ENCODE results near the gene ACAN.

Gene ACAN

DNA sequence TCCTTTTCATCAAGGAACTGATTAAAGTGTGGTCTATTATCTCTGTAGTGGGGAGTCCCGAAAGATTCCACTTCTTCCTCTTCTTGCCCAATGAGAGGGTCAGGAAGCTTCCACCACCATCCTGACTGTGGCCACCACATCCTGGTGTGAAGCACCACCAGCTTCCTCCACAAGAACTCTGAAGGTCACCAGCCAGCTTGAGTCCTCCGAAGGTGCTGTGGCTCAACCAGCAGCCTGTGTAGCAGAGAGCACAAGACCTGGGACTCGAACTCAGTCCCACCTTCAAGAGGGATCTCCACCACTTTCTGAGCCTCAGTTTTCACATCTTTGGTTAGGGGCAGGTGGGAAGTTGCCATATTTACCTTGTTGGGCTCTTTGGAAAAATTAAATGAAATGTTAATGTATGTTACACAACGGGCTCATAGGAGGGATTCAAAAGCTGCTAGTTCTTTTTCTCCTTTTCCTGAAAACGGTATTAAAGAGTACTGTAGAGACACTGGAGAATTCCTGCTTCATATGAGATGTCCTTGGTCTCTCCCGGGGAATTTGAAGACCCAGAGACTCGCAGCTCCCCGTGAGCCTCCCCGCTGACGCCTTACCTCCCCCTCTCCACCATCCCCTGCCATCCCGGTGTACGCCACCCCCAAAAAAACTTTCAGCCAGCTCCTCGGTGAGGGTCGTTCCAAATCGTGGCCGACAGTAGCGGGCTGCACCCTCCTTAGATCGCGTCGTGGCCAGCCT, 816 bp upstream of the ACAN start:
- DNase-seq (ENCODE audit: low read depth): no peak

GRCh38 chr15:88802991-88803240, 320 bp upstream of the ACAN start:
- DNase-seq (ENCODE audit: low read depth): no peak

- no peak for DNase-seq (ENCODE audit: low read depth)
Observed at GRCh38 chr15:88803920-88804247, 648 bp downstream of the ACAN start.

GRCh38 chr15:88804257-88804656, 1.0 kb downstream of the ACAN start:
- DNase-seq (ENCODE audit: low read depth): no peak

- DNase-seq (ENCODE audit: low read depth): no peak
Observed at GRCh38 chr15:88805031-88805780, 2.0 kb downstream of the ACAN start.

GRCh38 chr15:88810446-88810845, 7.2 kb downstream of the ACAN start:
- no peak for DNase-seq (ENCODE audit: low read depth)

GRCh38 chr15:88812133-88812532, 8.9 kb downstream of the ACAN start:
- DNase-seq (ENCODE audit: low read depth): no peak

- no peak for DNase-seq (ENCODE audit: low read depth)
Observed at GRCh38 chr15:88813960-88814359, 10.7 kb downstream of the ACAN start.

GRCh38 chr15:88814393-88814792, 11.2 kb downstream of the ACAN start:
- no peak for DNase-seq (ENCODE audit: low read depth)

DNA sequence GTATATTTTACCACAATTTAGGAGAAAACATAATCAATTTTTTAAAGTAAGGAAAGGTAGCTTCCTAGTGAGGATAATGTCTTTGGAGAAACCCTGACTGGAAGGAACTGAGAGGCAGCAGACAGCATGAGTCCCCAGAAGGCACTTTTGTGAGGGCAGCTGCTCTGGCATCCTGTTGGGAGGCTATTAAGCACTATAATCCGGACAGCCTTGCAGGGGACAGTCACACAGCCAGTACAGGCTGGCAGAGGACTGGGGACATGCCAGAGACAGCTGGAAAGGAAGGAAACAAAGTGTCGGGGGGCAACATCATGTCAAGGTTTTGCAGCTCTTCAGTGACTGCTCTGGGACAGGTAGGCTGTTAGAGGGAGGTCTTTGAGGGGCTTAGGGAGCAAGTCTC, 15.7 kb downstream of the ACAN start:
- DNase-seq (ENCODE audit: low read depth): no peak

DNA sequence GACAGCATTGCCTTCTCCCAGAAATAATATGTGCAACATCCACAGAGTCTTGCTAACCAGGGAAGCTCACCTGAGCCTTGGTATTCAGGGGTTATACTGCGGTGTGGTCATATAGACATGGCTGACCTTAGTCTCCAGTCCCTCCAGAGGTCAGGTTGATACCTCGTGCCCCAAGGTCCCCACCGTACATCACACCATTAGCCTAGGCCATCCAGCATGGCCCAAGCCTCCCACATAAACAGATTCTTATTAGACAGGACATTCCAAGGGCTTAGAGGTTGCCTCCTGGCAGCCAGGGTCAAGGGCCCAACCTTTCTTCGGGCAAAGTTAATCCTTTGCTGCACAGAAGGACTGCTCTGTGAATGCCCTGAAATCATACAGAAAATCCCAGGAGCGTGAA, 18.8 kb downstream of the ACAN start:
- no peak for DNase-seq (ENCODE audit: low read depth)

DNA sequence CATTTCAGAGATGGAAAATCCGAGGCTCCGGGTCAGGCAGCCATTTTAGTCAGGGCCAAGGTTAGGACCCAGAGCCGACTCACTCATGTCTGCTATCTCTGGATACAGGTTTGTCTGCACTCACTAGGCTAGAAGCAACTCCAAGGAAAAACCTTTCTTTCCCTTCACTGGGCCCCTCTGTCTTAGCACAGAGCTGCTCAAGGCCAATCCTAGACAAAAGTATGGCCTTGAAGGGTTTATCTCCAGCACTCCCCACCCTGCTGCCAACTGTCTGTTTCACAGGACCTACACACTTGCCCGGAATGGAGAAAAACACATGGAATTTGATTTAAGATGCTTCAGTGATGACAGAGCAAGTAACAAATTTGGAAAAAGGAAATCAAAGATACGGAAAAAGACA, 25.6 kb downstream of the ACAN start:
- DNase-seq (ENCODE audit: low read depth): no peak

GRCh38 chr15:88830016-88830415, 26.8 kb downstream of the ACAN start:
- DNase-seq (ENCODE audit: low read depth): no peak

- no peak for DNase-seq (ENCODE audit: low read depth)
Observed at GRCh38 chr15:88832820-88833730, 29.8 kb downstream of the ACAN start.

GRCh38 chr15:88833731-88834100, 30.5 kb downstream of the ACAN start:
- DNase-seq (ENCODE audit: low read depth): no peak

DNA sequence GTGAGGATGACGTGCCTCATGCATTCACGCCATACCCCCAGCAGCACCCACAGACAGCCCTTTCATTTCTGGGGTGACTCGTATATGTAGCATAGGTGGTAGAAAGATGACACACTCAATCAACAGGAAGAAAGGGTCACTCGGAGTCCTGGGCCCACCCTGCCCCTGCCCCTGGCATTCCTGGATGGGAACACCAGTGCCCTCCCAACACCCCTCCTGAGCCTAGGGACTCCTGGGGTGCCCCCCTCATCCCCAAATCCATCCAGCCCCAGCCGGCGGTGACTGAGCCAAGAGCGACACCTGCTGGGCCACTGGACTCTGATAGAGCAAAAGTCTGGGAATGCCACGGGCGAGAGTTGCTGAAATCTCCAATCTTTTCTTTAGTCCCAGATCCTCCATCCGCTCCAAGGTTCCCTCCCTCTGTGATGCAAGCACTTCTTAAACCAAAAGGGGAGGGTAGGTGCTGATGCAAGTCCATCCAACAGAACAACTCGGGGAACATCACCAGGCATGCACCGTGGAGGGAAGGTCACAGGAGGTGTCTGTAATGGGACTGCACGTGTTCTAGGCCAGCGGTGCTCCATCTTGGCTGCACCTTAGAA, 31.1 kb downstream of the ACAN start:
- no peak for DNase-seq (ENCODE audit: low read depth)

DNA sequence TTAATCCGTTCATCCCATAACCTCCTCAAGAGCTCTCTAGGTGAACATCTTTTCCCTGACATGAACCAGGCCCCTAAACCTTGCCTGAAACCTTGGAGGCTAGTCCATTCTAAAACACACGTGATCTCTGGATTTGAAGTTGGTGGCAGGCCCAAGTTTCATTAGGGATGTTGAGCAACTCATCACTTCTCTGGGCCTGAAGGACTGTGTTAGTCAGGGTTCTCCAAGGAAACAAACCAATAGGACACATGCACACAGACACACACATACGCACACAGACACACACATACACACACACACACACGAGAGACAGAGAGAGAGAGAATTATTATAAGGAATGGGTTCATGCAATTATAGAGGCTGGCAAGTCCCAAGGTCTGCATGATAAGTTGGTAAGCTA, 31.9 kb downstream of the ACAN start:
- no peak for DNase-seq (ENCODE audit: low read depth)

DNA sequence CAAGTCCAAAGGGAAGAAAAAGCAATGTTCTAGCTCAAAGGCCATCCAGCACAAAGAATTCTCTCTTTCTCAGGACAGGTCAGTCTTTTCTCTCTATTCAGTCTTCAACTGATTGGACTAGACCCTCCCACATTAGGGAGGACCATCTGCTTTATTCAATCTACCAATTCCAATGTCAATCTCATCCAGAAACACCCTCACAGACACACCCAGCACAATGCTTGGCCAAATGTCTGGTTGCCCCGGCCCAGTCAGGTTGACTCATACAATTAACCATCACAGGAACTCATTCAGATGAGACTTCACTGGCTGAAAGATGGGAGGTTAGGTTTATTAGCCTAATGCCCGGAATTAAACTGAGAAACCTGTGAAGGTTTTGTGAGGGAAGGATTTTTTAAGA, 32.4 kb downstream of the ACAN start:
- DNase-seq (ENCODE audit: low read depth): no peak

DNA sequence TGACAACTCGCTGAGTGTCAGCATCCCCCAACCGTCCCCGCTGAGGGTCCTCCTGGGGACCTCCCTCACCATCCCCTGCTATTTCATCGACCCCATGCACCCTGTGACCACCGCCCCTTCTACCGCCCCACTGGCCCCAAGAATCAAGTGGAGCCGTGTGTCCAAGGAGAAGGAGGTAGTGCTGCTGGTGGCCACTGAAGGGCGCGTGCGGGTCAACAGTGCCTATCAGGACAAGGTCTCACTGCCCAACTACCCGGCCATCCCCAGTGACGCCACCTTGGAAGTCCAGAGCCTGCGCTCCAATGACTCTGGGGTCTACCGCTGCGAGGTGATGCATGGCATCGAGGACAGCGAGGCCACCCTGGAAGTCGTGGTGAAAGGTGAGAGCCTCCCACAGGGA, 35.4 kb downstream of the ACAN start:
- no peak for DNase-seq (ENCODE audit: low read depth)

DNA sequence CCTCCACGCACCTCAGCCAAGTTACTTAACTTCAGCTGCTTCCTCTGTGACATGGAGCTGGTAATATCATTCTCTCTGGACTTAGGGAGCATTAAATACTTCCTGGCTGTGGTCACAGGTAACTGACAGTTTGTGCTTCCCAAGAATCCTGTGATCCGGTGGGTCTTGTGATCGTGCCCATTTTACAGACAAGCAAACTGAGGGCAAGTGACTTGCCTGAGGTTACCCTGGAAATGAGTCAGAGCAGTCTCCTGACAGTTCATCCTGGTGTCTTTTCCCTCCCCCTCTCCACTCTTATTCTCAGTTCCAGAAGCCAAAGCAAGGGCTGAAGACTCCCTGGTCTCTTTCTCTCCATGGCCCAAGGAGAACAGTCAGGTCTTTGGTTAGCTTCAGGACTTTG, 35.9 kb downstream of the ACAN start:
- no peak for DNase-seq (ENCODE audit: low read depth)

DNA sequence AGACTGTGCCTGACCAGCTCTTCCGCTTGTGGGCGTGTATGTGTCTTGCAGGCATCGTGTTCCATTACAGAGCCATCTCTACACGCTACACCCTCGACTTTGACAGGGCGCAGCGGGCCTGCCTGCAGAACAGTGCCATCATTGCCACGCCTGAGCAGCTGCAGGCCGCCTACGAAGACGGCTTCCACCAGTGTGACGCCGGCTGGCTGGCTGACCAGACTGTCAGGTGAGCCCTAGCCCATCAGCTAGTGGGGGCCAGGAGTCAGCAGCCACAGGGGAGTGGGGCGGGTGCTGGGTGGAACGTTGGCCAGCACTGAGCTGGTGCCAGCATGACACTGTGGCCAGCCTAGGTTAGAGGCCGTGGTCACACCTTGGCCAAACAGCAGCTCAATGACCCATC, 36.7 kb downstream of the ACAN start:
- no peak for DNase-seq (ENCODE audit: low read depth)

- no peak for DNase-seq (ENCODE audit: low read depth)
Observed at GRCh38 chr15:88841236-88841635, 38.0 kb downstream of the ACAN start.

DNA sequence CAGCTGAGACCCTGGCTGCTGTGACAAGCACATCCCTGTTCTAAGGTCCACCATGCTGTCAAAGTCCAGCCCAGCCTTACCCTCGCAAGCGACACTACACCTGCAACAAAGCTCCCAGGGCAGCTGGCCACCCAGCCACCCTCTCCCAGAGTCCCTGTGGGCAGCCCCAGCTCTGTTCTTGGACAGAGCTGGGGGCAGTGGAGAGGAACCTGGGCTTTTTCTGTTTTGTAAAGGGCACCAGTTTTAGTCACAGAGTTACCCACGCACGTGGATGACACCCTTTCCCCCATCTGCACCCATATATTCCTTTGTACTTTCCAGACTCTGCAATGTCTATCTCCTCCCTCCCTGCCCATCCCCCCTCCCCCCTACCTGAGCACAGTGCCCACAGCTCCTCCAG, 38.9 kb downstream of the ACAN start:
- DNase-seq (ENCODE audit: low read depth): no peak
